Astrocyte (in vitro differentiated cells and primary cell): ENCODE data around the gene RABL3.

Source experiments
- EZH2 ChIP-seq: IDR thresholded peaks from 2 replicates; pipeline ENCODE4 v1.6.1; 2012; ENCODE audit warnings: mild to moderate bottlenecking, low read length, inconsistent platforms; ENCODE audit not compliant: insufficient read depth
- TF ChIP-seq, protein P1 (sequence below): IDR thresholded peaks from 2 replicates; pipeline ENCODE4 v1.5.1; 2011; ENCODE audit warnings: low read depth, mild to moderate bottlenecking, inconsistent platforms, low read length, moderate library complexity; ENCODE audit not compliant: insufficient read depth

DNA sequence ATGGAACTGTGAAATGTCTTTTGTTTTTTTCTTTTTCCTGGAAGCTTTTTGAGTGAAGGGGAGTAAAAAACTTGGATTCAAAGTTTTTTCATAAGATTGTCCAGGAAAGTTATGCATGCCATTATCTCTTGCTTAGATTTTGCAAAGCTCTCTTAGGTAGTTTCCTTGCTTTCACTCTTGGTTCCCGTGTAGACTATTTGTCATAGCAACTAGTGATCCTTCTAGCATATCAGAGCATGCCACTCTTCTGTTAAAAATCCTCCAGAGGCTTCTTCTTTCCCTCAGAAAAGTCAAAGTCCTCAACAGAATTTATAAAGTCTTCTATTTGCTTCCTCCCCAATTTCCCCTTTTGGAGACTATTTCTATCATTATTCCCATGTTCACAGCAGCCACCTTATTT, 21.3 kb upstream of the RABL3 start:
- TF ChIP-seq, protein P1, sequence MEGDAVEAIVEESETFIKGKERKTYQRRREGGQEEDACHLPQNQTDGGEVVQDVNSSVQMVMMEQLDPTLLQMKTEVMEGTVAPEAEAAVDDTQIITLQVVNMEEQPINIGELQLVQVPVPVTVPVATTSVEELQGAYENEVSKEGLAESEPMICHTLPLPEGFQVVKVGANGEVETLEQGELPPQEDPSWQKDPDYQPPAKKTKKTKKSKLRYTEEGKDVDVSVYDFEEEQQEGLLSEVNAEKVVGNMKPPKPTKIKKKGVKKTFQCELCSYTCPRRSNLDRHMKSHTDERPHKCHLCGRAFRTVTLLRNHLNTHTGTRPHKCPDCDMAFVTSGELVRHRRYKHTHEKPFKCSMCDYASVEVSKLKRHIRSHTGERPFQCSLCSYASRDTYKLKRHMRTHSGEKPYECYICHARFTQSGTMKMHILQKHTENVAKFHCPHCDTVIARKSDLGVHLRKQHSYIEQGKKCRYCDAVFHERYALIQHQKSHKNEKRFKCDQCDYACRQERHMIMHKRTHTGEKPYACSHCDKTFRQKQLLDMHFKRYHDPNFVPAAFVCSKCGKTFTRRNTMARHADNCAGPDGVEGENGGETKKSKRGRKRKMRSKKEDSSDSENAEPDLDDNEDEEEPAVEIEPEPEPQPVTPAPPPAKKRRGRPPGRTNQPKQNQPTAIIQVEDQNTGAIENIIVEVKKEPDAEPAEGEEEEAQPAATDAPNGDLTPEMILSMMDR: no peak
- TF ChIP-seq EZH2: no peak
